Adrenal gland (tissue), 12 donors: ENCODE results near the gene P3H4. TPM values are rescaled to one million over a fixed set of nuclear protein-coding genes. Genes with fewer than 3 reads are reported as not detected.
A peak's percentile ranks its signal among the peaks of the same experiment; 100 is the strongest.

Experiments
- DNase-seq, 7 donors: peaks; one replicate each; pipeline ENCODE4 v3.0.0-alpha.2; 2019 to 2020
- H3K27ac ChIP-seq, 5 donors: fragments of 200-600 bp; sonication (generic) in 4 of 5; 1 replicate in 3 of 5; 2 replicates in 2 of 5; pipeline versions ENCODE4 v1.5.1 to v1.8.0; 2016 to 2020; ENCODE audit warnings: mild to moderate bottlenecking in 1 of 5
- H3K27me3 ChIP-seq: fragments of 200-600 bp; 2 replicates; pipeline ENCODE4 v1.8.0; 2021
- H3K36me3 ChIP-seq, 2 donors: fragments of 200-600 bp; replicated peaks in 1 of 2; 1 replicate in 1 of 2; 2 replicates in 1 of 2; pipeline versions ENCODE4 v1.5.1 to v1.8.0; 2018 to 2022
- H3K4me1 ChIP-seq, 2 donors: fragments of 200-600 bp; replicated peaks in 1 of 2; 1 replicate in 1 of 2; 2 replicates in 1 of 2; pipeline versions ENCODE4 v1.5.1 to v1.8.0; 2018 to 2021
- H3K4me3 ChIP-seq, 4 donors: fragments of 200-600 bp; sonication (generic) in 3 of 4; one replicate each; pipeline ENCODE4 v1.5.1; 2016 to 2018
- H3K9me3 ChIP-seq, 3 donors: fragments of 200-600 bp; sonication (generic) in 1 of 3; replicated peaks in 1 of 3; 1 replicate in 2 of 3; 2 replicates in 1 of 3; pipeline versions ENCODE4 v1.5.1 to v1.8.0; 2016 to 2021
- CTCF ChIP-seq, 6 experiments: fragments of 450-650 bp in 4 of 6; fragments of 200-600 bp in 2 of 6; sonication (generic) in 1 of 6; IDR thresholded peaks; 1 replicate in 5 of 6; 2 replicates in 1 of 6; pipeline versions ENCODE4 v1.5.1 to v1.8.0; 2016 to 2021; ENCODE audit warnings: antibody characterized with exemption in 6 of 6, mild to moderate bottlenecking in 2 of 6, moderate library complexity in 1 of 6
- POLR2A ChIP-seq, 2 donors: fragments of 450-650 bp; IDR thresholded peaks; one replicate each; pipeline ENCODE4 v1.6.1; 2017; ENCODE audit warnings: antibody characterized with exemption in 2 of 2, mild to moderate bottlenecking in 2 of 2, moderate library complexity in 1 of 2
- WGBS, 4 donors: extraction: QIAGEN DNeasy Blood & Tissue Kit in 2 of 4; methylation state at CpG; one replicate each; pipeline versions ENCODE4 v1.1.5 to v1.1.7; 2013 to 2017; 5-methylcytosine and 5-hydroxymethylcytosine counted together
- intact Hi-C, 2 donors: fragments of 100-400 bp; cut with DNase I; formaldehyde crosslinking; loops; one replicate each; pipeline versions ENCODE4 v1.14.1 to v1.15.0; 2022 to 2023
- polyA plus RNA-seq, 3 donors: library from polyadenylated mRNA; stranded (reverse); fragments of 200-250 nt in 2 of 3; fragments of 350-450 nt in 1 of 3; fragmentation: Illumina TruSeq in 1 of 3; extraction: RNeasy Lipid Tissue Mini Kit (QIAGEN cat#74804) in 1 of 3; gene quantifications; one replicate each; pipeline ENCODE4 v1.2.3, GENCODE V29; 2013 to 2014
- total RNA-seq, 9 donors: library from RNA; depleted of rRNA in 4 of 9; stranded (reverse); fragments of >200 nt in 4 of 9; fragments of 120-200 nt in 1 of 9; fragmentation: NEBNext Ultra II Directional in 1 of 9; extraction: Animal tissue kit (Norgen Biotek cat#: 25700) in 1 of 9; gene quantifications; one replicate each; pipeline versions ENCODE4 v1.1.0 to v1.2.4, GENCODE V29; 2013 to 2023
- donor health status: healthy with polysubstance abuse.
- donor health status: Bipolar disorder and iron deficiency.
- donor health status: DM: yes; HTN: yes; CAD: no.
- donor health status: DM: no; HTN: no; CAD: no.
- donor health status: DM: no; HTN: no; CAD: no.
- donor health status: DM: yes; HTN: yes; CAD: no.

P3H4 gene
- total and polyA plus RNA-seq, 12 donors = 12.8 to 67.2 (median 27.5) TPM

- no peaks in the 10 kb centered on the region for H3K36me3 ChIP-seq
- H3K9me3 ChIP-seq = no peaks in the 10 kb centered on the region
- WGBS, 4 donors = 78 to 93% (median 88%) methylated on average over 8 of the region's 8 CpGs
- no peaks in the 10 kb centered on the region for H3K27me3 ChIP-seq
- H3K4me1 ChIP-seq = peaks cover 0 to 9% of the 10 kb centered on the region in 2 donors
- intact Hi-C loops = no loop called here
- H3K4me3 ChIP-seq = no peak overlapping the region
- no peak overlapping the region for H3K27ac ChIP-seq
- no peak for TF ChIP-seq CTCF (IDR thresholded peaks at IDR 0.05)
- no peak for TF ChIP-seq POLR2A (IDR thresholded peaks at IDR 0.05)
- DNase-seq = no peak
Observed at GRCh38 chr17:41799366-41799765, 12.4 kb downstream of the P3H4 start.

- H3K4me1 ChIP-seq = peaks cover 0 to 23% of the 10 kb centered on the region in 2 donors
- no peak overlapping the region for H3K4me3 ChIP-seq
- no peaks in the 10 kb centered on the region for H3K36me3 ChIP-seq
- TF ChIP-seq CTCF (IDR thresholded peaks at IDR 0.05) (no peak), POLR2A (IDR thresholded peaks at IDR 0.05) (no peak)
- 89 to 93% (median 90%) methylated on average over 3 of the region's 3 CpGs for WGBS, 4 donors
- intact Hi-C loops = no loop called here
- H3K27ac ChIP-seq = no peak overlapping the region
- no peaks in the 10 kb centered on the region for H3K27me3 ChIP-seq
- H3K9me3 ChIP-seq = no peaks in the 10 kb centered on the region
- DNase-seq = no peak
Observed at GRCh38 chr17:41797377-41797776, 14.4 kb downstream of the P3H4 start.

- no peak for TF ChIP-seq POLR2A (IDR thresholded peaks at IDR 0.05)
- TF ChIP-seq CTCF (IDR thresholded peaks at IDR 0.05) = no peak
- H3K4me3 ChIP-seq = no peak overlapping the region
- 80 to 93% (median 91%) methylated on average over 9 to 10 of the region's 10 CpGs for WGBS, 4 donors
Observed at GRCh38 chr17:41796121-41796895, 15.4 kb downstream of the P3H4 start.

DNA sequence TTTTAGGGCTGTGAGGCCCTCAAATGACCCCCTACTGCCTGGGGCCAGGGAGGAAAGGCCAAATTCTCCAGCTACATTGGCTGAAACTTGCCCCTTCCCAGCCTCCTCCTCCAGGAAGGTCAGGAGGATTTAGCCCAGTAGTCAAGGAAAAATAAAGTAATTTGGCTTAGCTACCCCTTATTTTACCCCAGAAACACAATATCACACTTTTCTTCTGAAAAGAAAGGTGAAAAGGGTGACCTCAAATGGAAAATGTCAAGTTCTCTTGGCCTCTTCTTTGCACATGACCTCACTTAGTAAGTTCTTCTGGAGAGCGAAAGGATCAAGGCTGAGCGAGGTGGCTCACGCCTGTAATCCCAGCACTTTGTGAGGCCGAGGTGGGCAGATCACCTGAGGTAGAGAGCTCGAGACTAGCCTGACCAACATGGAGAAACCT is 17.2 kb downstream of the P3H4 start:
- Histone ChIP-seq H3K4me3 (no peak overlapping the region), H3K27me3 (no peaks in the 10 kb centered on the region), H3K4me1 (peaks cover 0 to 15% of the 10 kb centered on the region in 2 donors), H3K9me3 (no peaks in the 10 kb centered on the region), H3K27ac (peak overlapping the region in 1 of 5 donors; percentile 52), H3K36me3 (no peaks in the 10 kb centered on the region)
- WGBS, 4 donors = 80 to 92% (median 88%) methylated on average over 5 of the region's 5 CpGs
- intact Hi-C loops = no loop called here
- no peak for DNase-seq
- TF ChIP-seq CTCF (IDR thresholded peaks at IDR 0.05) (no peak), POLR2A (IDR thresholded peaks at IDR 0.05) (no peak)

More at GRCh38 chr17:41796121-41796895, 15.4 kb downstream of the P3H4 start:
- Histone ChIP-seq H3K9me3 (no peaks in the 10 kb centered on the region), H3K36me3 (no peaks in the 10 kb centered on the region), H3K4me1 (peaks cover 0 to 23% of the 10 kb centered on the region in 2 donors), H3K27ac (no peak overlapping the region), H3K27me3 (no peaks in the 10 kb centered on the region)
- DNase-seq = no peak
- intact Hi-C loops = no loop called here
